ENCODE data around the gene SOX6. TPM values are rescaled to one million over a fixed set of nuclear protein-coding genes. Genes with fewer than 3 reads are reported as not detected.

Gene SOX6
- polyA plus RNA-seq, 1 of the 3 experiments (the other 2 are of a cell fraction), result 0.03 TPM

DNA sequence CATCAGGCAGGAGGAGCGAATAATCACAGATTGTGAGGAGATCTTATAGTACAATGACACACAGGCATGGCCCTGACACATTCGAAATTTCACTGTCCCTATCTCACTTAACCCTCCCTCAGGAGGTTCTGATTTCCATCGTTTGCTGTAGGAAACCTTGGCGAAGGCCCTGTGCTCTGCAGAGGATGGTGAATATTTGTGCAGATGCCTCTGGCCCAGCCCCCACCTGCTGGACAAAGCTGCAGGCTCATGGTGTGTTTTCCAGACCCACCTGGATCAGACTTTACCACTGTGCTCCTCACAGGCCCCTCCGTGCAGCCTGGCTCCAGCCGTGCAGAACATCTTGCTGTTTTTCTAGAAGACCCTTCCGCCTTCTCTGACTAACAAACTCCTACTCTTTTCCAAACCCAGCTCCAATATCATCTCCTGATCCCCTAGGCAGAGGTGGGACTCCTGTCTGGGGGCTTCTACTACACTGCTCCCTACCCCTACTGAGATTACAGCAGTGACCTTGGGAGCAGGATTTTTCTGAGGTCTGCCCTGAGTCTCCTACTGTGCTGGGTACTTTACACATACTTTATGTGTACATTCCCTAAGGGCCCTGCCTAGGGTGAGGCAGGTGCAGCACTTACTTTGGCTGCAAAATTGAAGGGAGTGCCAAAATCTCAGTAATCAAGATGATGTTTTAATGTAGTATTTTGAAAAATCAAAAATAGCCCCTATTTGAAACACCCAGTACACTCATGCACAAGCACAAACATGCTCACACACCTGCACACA lies 412.7 kb downstream of the SOX6 start:
- DNase-seq, result no peak
- H3K9ac ChIP-seq, result no peak overlapping the region
- H3K27me3 ChIP-seq (ENCODE audit: insufficient read depth), result no peaks in the 10 kb centered on the region
- no peak overlapping the region for H3K4me3 ChIP-seq (ENCODE audit: low read depth in 2 of 2, low read length in 1 of 2)
- ChIA-PET POLR2A (no interaction called here), CTCF (interaction anchor here (1.0 to 1.2 kb wide), 2 partner anchors 11 to 21 kb away, joined by 3 read pairs; no protein-coding TSS in a partner anchor)
- peaks cover 8% of the 10 kb centered on the region; the same call in 1 of the 2 replicates for H3K9me3 ChIP-seq
- no peaks in the 10 kb centered on the region for H3K9me2 ChIP-seq
- H3K79me2 ChIP-seq (ENCODE audit: insufficient read depth), result no peaks in the 10 kb centered on the region
- H3F3A ChIP-seq (replicated peaks; ENCODE audit: insufficient read depth), result no peaks in the 10 kb centered on the region
- 45% methylated on average over 7 of the region's 7 CpGs for WGBS (ENCODE audit: low lambda C conversion rate)
- H3K4me2 ChIP-seq, result no peak overlapping the region
- no peak overlapping the region for H2AFZ ChIP-seq (ENCODE audit: low read depth)
- no peak overlapping the region for H3K27ac ChIP-seq (ENCODE audit: low read depth in 2 of 2, low read length in 1 of 2)
- peaks cover 0 to 2% of the 10 kb centered on the region in 2 experiments; a peak in 1 of 4 replicates for H3K4me1 ChIP-seq (ENCODE audit: control insufficient read depth in 1 of 2, insufficient read depth in 2 of 2, low read depth in 1 of 2, low read length in 1 of 2)
- H3K36me3 ChIP-seq (replicated peaks in 1 of 2; ENCODE audit: control insufficient read depth in 1 of 2, insufficient read depth in 2 of 2, low read length in 1 of 2), result no peaks in the 10 kb centered on the region
- H4K20me1 ChIP-seq (ENCODE audit: insufficient read depth), result no peaks in the 10 kb centered on the region
- TF ChIP-seq SIN3A (IDR thresholded peaks at IDR 0.05; ENCODE audit: borderline replicate concordance, low read depth, low read length), result no peak
- TF ChIP-seq EP300 (IDR thresholded peaks at IDR 0.05; ENCODE audit: borderline replicate concordance in 1 of 2, low read depth in 1 of 2, low read length in 1 of 2), result no peak
- TF ChIP-seq RCOR1 (IDR thresholded peaks at IDR 0.05; ENCODE audit: low read length), result no peak
- no peak for TF ChIP-seq FOXJ3 (CRISPR knock-in tag; IDR thresholded peaks at IDR 0.05)
- TF ChIP-seq, protein P1, sequence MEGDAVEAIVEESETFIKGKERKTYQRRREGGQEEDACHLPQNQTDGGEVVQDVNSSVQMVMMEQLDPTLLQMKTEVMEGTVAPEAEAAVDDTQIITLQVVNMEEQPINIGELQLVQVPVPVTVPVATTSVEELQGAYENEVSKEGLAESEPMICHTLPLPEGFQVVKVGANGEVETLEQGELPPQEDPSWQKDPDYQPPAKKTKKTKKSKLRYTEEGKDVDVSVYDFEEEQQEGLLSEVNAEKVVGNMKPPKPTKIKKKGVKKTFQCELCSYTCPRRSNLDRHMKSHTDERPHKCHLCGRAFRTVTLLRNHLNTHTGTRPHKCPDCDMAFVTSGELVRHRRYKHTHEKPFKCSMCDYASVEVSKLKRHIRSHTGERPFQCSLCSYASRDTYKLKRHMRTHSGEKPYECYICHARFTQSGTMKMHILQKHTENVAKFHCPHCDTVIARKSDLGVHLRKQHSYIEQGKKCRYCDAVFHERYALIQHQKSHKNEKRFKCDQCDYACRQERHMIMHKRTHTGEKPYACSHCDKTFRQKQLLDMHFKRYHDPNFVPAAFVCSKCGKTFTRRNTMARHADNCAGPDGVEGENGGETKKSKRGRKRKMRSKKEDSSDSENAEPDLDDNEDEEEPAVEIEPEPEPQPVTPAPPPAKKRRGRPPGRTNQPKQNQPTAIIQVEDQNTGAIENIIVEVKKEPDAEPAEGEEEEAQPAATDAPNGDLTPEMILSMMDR (IDR thresholded peaks at IDR 0.05), result no peak

DNA sequence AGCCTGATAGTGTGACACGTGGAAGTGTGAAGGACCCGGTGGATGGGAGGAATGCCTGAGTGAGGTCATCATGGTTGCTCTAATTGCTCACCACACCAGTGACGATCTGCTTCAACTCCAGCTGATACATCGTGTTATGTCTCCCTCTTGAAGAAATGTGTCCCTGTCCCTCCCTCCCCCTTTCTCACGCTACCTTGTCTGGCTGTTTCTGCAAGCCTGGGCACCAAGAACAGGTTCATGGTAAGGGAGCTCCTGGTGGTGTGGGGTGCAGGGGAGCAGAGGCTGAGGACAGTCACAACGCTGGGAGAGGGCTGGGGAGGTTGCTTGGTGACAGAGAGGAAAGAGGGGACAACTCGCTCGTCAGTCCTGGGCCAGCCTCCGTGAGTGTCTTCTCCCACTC lies 413.4 kb downstream of the SOX6 start:
- DNase-seq, result no peak
- Histone ChIP-seq H3K9me3 (peaks cover 8% of the 10 kb centered on the region; the same call in 1 of the 2 replicates), H3K9me2 (no peaks in the 10 kb centered on the region), H3K4me2 (no peak overlapping the region), H4K20me1 (ENCODE audit: insufficient read depth) (no peaks in the 10 kb centered on the region), H3K36me3 (replicated peaks in 1 of 2; ENCODE audit: control insufficient read depth in 1 of 2, insufficient read depth in 2 of 2, low read length in 1 of 2) (no peaks in the 10 kb centered on the region), H3K4me3 (ENCODE audit: low read depth in 2 of 2, low read length in 1 of 2) (no peak overlapping the region), H3K9ac (no peak overlapping the region), H3K27ac (ENCODE audit: low read depth in 2 of 2, low read length in 1 of 2) (no peak overlapping the region), H3K27me3 (ENCODE audit: insufficient read depth) (no peaks in the 10 kb centered on the region), H2AFZ (ENCODE audit: low read depth) (no peak overlapping the region), H3F3A (replicated peaks; ENCODE audit: insufficient read depth) (no peaks in the 10 kb centered on the region), H3K79me2 (ENCODE audit: insufficient read depth) (no peaks in the 10 kb centered on the region), H3K4me1 (ENCODE audit: control insufficient read depth in 1 of 2, insufficient read depth in 2 of 2, low read depth in 1 of 2, low read length in 1 of 2) (peaks cover 0 to 2% of the 10 kb centered on the region in 2 experiments; a peak in 1 of 4 replicates)
- POLR2A ChIA-PET, result no interaction called here
- CTCF ChIA-PET, result interaction anchor here (0.6 to 1.2 kb wide), 3 partner anchors 10 to 750 kb away, joined by 3 read pairs; no protein-coding TSS in a partner anchor
- WGBS (ENCODE audit: low lambda C conversion rate), result 72% methylated on average over 8 of the region's 9 CpGs
- TF ChIP-seq TCF12 (IDR thresholded peaks at IDR 0.05), result no peak
- TF ChIP-seq EP300 (IDR thresholded peaks at IDR 0.05; ENCODE audit: borderline replicate concordance in 1 of 2, low read depth in 1 of 2, low read length in 1 of 2), result no peak
- TF ChIP-seq, protein P2, sequence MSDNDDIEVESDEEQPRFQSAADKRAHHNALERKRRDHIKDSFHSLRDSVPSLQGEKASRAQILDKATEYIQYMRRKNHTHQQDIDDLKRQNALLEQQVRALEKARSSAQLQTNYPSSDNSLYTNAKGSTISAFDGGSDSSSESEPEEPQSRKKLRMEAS (IDR thresholded peaks at IDR 0.05; ENCODE audit: low read depth), result no peak
- TF ChIP-seq POLR2AphosphoS5 (IDR thresholded peaks at IDR 0.05; ENCODE audit: low read depth, low read length), result no peak
- TF ChIP-seq GATA2 (CRISPR knock-in tag; IDR thresholded peaks at IDR 0.05), result no peak
- no peak for TF ChIP-seq TEAD4 (IDR thresholded peaks at IDR 0.05; ENCODE audit: borderline replicate concordance, insufficient read depth)
- TF ChIP-seq FOXJ3 (CRISPR knock-in tag; IDR thresholded peaks at IDR 0.05), result no peak
- no peak for TF ChIP-seq TAF1 (IDR thresholded peaks at IDR 0.05; ENCODE audit: borderline replicate concordance, low read depth, low read length)
- TF ChIP-seq RCOR1 (IDR thresholded peaks at IDR 0.05; ENCODE audit: low read length), result no peak
- TF ChIP-seq GABPA (IDR thresholded peaks at IDR 0.05; ENCODE audit: low read depth), result no peak
- TF ChIP-seq MXI1 (IDR thresholded peaks at IDR 0.05; ENCODE audit: low read depth, low read length), result no peak
- TF ChIP-seq, protein P3, sequence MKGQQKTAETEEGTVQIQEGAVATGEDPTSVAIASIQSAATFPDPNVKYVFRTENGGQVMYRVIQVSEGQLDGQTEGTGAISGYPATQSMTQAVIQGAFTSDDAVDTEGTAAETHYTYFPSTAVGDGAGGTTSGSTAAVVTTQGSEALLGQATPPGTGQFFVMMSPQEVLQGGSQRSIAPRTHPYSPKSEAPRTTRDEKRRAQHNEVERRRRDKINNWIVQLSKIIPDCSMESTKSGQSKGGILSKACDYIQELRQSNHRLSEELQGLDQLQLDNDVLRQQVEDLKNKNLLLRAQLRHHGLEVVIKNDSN (IDR thresholded peaks at IDR 0.05; ENCODE audit: borderline replicate concordance, low read depth), result no peak
- TF ChIP-seq, protein P4, sequence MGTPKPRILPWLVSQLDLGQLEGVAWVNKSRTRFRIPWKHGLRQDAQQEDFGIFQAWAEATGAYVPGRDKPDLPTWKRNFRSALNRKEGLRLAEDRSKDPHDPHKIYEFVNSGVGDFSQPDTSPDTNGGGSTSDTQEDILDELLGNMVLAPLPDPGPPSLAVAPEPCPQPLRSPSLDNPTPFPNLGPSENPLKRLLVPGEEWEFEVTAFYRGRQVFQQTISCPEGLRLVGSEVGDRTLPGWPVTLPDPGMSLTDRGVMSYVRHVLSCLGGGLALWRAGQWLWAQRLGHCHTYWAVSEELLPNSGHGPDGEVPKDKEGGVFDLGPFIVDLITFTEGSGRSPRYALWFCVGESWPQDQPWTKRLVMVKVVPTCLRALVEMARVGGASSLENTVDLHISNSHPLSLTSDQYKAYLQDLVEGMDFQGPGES (IDR thresholded peaks at IDR 0.05; ENCODE audit: low read depth, low read length), result no peak

Data from SK-N-SH (cell line).